HG03039 (cell line): ENCODE measurements around the gene CPT1B.
"Not testable (repeated sequence)": the region's sequence is repeated elsewhere in the genome, so short reads cannot be mapped to it uniquely, and the experiment has no call there.

Experiments used
- ATAC-seq: cut with Tn5 transposase; IDR thresholded peaks from one replicate; pipeline ENCODE4 v1.9.1; 2021; ENCODE audit warnings: mild to moderate bottlenecking, moderate library complexity; ENCODE audit not compliant: unreplicated experiment

CPT1B gene

DNA sequence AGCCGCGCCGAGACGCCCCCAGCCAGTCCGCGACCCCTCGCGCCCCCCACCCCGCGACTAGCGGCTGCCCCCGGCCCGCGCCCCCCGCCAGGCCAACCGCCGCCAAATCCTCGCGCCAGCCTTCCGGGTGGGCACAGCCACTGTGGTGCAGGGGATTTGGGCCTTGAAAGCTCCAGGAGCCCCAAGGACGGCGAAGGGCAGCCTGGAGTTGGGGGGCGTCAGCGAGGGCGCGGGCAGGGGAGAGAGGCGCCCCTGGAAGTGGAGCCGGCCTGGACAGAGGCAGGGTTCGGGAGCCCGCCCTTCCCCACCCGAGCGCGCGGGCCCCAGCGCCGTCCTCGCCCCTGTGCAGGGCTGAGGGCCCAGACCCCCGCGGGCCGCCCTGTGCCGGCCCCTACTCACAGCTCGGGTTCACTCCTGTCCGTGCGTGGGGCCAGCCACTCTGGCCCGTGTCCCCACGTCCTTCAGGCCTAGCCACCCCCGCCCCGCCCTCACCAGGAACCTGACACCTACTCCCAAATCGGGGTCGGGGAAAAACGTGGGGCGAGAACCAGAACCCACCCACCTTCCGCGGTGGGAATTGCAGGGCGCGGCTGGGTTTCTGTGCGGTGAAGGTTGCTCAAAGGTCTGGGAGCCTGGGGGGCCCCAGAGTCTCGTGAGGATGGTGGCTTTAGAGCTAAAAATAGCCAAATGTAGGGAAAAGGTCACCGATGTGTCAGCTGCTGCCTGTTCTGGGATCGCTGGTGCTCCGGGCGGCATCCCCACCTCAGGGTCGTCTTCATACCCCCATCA is at the start of gene CPT1B:
TSS of gene CPT1B (minus strand) at position 441 of the 789 bp plus-strand sequence. CDS start 512 bp downstream, outside the sequence.
- no peak for ATAC-seq

DNA sequence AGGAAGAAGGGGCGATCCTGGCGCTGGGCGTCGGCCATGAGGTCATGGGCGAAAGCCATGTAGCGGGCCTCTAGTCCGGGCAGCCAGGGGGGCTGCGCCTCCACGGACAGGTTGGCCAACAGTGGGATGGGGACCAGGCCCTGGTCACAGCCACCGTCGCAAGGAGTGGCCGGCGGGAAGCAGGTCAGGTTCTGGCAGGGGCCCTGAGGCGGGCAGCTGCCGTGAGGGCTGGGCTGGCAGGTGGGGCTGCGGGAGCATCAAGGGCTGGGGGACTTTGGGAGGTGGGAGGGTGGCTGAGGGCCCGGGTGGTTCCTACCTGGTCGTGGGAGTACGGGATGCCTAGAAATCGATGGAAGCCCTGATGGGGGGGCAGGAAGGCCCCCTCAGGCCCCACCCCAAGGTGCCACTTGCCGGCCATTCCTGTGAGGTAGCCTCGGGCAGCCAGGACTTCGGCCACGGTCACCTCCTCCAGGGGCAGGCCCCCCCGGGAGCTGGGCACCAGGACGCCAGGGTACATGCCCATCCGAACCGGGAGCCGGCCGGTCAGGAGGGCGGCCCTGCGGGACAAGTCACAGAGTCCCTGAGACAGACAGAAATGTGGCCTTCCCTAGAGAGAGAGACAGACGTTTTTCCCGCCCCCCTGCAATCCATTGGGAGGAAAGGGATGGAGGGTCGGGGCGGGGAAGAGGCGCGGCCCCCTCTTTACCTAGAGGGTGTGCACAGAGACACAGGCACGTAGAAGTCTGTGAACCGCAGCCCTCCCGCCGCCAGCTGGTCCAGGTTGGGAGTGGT is 48.8 kb upstream of the CPT1B start:
- ATAC-seq = no peak

DNA sequence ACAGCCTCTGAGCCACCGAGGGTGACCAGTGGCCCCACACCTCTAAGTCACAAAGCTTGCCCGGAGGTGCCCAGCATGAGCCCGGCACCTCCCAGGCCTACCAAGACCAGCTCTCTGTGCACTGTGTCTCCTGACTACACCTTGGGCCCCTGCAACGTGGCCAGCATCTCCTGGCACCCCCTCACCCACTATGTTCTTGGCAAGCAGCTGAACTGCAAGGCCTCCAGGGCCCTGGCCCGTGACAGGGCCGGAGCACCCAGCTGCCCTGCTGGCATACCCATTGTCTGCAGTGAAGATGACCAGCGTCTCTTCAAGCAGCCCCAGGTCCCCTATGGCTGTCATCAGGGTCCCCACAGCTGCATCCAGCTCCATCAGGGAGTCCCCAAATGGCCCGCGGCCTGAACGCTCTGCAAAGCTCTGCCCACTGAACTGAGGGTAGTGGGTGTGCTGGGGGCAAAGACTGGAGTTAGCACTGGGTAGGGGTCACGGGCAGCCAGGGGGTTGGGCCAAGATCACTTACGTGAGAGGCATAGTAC is 48.2 kb upstream of the CPT1B start:
- no peak for ATAC-seq

DNA sequence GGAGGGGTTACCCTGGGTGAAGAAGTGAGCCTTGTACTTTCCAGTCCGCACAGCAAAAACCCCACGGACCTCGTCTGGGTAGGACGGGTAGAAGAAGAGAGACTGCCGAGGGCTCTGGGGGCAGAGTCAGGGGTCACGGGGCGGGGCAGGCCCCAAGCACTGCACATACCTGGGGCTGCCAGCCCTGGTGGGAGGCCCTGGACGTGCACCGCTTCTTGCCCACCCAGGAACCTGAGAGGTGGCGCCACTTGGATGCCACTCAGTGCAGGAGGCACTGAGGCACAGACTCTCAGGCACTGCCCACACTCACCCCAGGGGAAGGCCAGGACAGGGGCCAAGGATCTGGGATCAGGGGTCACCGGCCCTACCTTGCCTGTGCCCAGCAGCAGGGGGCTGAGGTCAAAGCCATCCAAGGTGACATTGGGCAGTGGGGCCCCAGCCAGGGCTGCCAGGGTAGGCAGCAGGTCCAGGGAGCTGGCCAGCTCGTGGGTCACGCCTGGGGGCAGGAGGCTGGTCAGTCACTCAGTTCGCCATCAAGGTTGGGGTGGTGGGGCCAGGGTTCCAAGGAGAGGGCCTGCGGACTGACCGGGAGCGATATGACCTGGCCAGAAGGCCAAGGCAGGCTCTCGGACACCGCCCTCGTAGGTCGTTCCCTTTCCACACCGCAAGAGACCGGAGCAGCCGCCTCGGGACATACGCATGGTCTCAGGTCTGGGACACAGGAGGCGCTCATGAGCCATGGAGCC is 47.5 kb upstream of the CPT1B start:
- no peak for ATAC-seq

DNA sequence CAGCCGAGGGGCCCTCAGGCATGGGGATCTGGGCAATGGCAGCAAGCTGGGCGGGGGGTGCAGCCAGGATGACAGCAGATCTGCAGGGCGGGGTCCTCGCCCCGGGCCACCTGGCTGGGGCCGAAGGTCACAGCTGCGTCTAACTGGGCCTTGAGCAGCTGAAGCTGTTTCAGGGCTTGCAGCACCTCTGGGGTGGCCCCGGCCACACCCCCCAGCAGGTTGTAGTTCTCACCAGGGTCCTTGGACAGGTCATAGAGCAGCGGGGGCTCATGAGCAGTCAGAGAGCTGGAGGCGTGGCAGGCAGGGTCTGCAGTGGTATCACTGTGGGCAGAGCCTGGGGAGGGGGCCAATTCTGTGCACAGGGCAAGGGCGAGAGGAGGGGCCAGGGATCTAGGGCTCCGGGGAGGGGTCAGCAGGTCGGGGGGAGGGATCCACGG is 46.9 kb upstream of the CPT1B start:
- no peak for ATAC-seq

DNA sequence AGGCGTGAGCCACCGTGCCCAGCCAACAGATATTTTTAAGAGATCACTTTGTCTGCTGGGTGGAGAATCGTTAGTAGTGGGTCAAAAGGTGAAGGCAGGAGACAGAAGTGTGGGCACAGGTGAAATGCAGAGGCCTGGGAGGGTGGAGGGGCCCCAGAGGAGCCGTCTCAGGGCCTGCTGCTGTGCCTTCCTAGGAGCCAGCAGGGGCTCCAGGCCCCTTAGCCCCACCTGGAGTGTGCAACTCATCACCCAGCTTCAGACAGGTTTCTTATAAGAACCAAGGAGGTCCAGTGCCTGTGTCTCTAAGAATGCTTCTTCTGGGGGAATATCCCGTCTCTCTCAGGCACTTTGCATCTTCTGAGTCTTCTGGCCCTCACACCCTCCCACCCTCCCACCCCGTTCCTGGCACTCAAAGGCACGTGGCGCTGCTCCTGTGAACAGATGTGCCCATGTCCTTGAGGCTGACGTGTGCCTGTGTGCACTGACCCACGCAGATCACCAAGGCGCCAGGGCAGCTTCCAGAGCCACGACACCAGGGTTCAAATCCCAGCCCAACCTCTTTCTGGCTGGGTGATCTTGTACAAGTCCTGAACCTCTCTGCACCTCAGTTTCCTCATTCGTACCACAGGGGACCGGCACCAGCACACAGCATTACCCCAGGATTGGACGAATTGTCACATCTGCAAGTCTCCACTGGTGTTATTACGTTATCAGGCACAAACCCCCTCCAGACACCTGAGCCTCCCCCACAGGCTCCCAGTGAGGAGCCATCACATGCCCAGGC is 46.3 kb upstream of the CPT1B start:
- ATAC-seq = no peak

DNA sequence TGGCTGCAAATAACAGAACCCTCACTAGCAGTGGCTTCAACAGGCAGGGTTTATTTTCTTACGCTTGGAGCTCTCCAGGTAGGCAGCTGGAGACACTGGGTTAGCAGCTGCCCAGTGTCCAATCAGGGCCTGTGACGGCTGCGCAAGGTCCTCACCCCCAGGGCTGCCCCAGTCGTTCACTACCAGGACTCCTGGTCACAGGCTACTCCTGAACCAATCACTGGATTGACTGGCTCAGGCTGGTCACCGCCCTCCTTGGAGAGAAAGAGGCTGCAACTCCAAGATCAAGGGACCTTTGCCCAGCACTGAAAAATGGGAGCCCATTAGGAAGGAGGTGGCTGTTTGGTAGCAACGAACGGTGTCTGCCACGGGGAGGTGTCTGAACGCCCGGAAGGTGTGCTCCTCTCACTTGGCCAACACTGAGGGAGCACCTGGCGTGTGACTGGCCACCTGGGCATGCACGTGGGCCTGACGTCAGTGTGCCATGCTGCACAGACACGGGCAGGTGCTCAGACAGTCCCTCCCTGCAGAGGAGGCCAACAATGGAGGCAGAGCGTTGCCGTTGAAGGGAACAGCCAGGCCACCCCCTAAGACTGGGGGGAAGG is 44.6 kb upstream of the CPT1B start:
- no peak for ATAC-seq

DNA sequence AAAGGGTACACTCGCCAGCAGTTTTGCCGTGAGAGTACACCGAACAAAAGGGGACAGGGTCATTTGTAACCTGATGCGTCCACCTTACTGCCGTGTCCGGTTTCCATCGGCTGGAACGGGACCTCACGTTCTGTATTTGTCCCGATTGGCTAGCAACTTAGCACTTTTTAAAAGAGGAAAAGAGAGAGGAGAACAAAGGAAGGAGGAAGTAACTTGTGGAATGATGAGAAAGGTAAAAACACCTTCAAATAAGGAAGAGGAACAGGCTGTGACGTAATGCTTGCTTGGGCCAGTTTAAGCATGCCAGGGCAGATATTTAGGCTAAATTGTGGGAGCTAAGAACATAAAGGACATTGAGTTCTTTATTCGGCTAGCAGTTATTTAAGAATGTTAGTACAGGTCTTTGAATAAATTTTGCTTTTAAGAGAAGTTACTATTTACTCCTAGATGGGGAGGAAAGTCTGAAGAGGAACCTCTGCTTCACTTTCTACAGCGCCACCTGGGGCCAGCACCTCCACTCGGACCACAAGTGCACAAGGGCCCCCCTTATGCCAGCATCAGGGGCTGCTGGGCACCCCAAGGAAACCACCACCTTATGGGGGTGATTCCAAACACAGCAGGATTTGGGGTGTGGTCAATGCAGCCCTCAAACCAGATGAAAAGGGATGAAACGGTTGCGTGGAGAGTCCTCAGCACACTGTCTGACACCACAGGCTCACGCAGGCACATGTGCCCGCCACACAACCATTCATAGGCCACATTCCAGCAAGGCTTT is 43.9 kb upstream of the CPT1B start:
- ATAC-seq = no peak

DNA sequence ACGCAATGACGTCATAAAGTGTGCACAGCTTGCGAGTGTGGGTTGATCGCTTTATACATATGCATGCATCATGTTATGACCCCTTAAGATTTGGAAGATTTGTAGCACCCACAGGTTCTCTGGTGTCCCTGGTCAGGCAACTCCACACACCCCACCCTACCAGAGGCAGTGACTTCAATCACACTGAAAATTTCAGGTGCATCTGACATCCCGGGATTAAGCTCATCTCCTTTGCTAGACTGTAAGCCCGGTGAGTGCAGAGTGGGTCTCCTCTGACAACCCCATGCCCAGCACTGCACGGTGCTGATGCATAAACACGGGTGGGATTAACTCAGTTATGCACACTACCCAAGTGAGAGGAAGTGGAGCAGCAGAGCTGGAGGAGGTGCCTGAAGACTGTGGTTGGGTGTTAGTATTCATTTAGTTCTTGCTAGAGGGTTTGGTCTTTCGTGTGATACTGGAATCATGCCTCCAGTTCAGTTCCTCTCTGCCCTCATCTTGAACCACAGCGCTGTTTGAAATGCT is 43.2 kb upstream of the CPT1B start:
- no peak for ATAC-seq

DNA sequence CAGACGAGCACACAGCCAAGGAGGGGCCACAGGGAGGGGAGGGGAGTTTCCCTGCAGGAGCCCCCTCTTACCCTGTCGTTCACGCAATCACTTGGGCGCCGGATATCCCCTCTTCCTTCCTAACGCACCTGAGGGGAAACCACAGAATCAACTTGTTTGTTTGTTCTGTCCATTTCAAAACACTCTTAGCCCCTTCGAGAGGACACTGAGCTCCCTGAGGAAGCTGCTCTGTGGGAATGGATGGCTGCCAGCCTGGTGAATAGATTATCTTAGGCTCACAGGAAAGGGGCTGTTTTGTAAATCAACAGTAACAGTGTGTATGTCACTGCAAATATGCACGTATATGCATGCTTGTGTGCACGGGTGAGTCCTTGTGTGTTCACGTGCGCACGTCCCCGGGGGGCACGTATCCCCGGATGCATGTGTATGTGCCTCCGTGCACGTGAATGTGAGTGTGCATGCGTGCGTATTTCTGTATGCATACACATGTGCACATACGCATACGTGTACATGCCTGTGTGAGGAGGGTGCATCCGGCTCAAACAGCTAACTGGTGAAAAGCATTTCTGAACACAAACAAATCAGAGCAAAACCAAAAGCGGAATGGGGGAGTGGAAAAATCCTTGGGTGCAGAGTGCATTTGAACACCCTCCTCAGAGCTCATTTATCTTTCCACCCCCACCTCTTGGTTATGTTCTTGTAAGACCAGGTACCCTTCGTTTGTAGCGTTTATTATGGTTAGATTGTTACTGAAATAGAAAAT is 42.5 kb upstream of the CPT1B start:
- ATAC-seq = peak; percentile 60

DNA sequence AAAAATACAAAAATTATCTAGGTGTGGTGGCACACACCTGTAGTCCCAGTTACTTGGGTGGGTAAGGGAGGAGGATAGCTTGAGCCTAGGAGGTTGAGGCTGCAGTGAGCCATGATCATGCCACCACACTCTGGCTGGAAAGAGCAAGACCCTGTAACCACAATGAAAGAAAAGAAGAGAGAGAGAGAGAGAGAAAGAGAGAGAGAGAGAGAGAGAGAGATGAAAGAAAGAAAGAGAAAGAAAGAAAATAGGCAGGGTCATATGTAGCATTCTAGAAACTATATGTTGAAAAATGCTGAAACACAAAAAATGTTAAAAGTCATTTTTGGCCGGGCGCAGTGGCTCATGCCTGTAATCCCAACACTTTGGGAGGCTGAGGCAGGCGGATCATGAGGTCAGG is 36.1 kb upstream of the CPT1B start:
- not testable (repeated sequence) for ATAC-seq

DNA sequence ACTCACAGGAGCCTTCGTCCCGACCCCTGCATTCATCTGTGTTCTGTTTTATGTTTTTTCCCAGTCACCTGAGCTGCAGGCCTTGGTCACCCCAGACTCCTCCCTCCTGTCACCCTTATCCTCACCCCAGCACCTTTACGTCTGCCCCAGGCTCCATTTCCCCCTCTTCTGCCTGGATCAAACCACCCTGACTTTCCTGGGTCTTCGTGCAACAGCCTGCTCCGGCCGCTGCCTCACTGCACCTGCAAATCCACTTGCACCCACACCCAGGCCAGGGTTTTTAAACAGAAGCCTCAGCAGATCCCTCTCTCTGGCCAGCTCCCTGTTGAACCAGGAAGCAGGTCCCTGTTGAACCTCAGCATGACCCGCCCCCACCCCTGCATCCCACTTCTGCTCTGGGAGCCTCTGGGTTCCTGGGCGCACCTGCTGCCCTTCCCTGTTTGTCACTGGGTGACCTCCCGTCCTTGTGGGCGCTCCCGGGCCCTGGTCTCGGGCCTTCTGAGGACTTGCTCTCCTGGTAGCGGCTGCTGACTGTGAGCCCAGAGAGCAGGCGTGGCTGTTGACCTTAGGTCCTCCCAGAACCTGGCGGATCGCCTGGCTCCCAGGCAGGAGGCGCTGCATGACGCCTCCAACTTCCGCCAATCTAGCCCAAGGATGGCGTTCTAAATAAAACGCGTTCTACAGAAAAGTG is 35.2 kb upstream of the CPT1B start:
- no peak for ATAC-seq

DNA sequence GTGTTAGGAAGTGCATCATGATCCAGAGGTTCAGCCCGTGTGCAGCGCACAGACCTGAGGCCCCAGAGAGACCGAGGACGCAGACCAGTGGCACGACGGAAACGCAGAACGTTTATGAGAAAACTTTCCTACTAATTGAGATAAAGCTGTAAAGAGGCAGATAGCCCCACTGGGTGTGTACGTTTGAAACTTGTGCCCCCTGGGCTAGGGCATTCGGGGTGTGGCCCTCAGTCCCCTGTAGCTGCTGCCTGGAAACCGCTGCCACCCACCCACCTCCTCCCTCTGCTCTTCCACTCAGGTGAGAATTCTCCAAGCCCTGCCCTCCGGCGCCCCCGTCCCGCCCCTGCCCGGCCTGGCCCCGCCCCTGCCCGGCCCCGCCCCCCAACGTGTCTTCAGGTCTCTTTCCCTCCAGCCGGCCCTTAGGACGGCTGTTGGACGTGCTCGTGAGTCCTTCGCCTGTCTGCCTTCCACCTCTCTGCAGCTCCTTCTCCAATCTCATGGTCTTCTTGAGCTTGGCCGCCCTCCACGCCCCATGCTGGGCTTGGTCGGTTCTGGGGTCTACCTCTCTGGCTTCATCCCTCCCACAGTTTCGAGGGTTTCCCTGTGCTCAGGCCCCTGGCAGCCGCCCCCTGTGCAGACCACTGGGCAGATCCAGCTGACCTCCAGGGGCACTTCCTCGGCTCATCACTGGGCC is 34.4 kb upstream of the CPT1B start:
- no peak for ATAC-seq

DNA sequence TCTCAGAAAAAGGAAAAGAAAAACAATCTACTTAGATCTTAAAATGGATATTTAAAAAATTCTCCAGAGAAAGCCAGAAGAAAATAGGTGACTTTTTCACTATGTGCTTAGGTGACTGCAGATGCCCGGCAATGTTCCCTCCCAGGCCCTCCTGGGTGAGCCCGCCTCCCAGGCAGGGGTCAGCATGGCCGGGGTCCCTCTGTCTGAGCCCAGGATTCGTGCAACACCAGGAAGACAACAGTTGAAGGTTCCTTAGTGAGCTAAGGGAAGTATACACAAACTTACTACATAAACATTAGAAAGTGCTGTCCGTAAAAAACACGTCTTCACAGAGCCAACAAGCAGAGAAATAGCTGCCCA is 33.9 kb upstream of the CPT1B start:
- ATAC-seq = no peak

DNA sequence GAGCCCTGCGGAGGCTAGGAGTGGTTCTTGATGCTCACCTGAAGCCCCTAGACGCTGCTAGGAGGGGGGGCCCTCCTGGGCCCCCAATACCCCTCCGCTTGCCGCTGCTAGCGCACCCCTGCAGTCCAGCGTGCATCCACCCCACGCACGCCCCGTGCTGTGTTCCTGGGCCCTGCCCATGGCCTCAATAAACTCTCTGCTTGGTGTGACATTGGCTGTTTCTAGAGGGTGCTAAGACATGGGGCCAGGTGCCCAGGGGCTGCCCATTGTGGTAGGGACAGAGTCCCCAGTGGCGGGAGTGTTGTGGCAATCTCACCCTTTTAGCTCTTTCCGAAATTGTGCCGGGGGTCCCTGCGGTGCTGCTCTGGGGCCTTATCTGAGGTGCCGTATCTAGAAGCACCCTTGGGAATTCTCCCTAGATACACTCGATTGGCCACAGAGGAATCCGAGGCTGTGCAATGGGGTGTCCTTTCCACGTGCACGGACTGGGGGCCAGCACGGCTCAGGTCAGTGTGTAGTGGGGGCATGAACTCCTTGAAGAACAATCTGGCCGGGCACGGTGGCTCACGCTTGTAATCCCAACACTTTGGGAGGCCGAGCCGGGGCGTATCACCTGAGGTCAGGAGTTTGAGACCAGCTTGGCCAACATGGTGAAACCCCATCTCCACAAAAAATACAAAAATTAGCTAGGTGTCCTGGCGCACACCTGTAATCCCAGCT is 33.3 kb upstream of the CPT1B start:
- ATAC-seq = no peak

DNA sequence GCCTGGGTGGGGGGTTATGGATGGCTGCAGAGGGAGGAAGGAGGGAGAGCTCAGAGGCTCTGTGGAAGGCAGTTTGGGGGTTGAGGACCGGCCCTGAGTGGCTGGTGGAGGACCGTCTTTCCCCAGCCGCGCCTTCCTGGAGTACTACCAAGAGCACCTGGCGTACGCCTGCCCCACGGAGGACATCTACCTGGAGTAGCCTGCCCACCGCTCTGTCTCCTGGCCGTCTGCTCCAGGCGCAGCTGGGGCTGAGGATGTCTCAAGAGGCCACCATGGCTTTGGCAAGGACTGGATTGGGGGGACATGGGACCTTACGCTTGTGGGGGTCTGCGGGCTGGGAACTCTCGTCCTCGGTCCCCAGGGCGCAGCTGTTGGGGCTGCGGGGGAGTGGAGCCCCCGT is 32.4 kb upstream of the CPT1B start:
- ATAC-seq = no peak

DNA sequence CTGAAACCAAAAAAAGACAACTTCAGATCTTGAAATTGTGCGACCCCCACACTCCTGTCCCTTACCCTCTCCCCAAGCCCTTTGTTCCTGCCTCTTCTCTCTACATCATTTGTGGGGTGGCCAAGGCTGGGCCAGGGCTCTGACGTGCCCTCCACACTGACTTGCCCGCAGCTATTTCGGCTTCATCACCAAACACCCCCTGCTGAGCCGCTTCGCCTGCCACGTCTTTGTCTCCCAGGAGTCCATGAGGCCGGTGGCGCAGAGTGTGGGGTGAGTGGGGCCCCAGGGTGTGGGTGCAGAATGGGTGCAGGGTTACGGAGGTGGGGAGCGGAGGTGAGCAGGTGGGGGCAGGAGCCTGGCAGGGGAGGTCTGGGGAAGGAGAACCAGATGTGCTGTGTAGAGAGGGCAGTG is 31.8 kb upstream of the CPT1B start:
- ATAC-seq = no peak
